ENCODE data around the gene IPCEF1.
"Not testable (repeated sequence)": the region's sequence is repeated elsewhere in the genome, so short reads cannot be mapped to it uniquely, and the experiment has no call there.

IPCEF1 gene

DNA sequence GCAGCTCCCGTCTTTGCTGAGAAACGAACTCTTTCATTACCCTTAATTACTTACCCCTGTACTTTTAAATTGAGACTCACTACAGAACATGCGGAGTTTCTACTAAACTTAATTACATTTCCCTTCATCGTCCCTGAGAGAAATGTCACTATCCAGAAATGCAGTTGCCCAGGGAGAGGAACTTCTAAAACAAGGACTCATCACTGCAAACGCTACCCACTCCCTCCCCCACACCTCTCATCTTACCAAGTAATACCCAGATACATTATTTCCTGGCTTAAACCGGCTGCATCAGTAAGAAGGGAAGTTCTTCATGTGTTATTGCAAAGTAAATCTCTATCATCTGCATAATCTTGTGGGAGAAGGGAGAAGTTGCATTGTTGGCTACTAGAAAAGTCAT, 138.3 kb downstream of the IPCEF1 start:
- peak; percentile 76 to 92 (median 86) for DNase-seq

GRCh38 chr6:154213782-154214181, 142.8 kb downstream of the IPCEF1 start:
- DNase-seq, result no peak

- no peak for DNase-seq
Measured at GRCh38 chr6:154210678-154211077, 145.9 kb downstream of the IPCEF1 start.

DNA sequence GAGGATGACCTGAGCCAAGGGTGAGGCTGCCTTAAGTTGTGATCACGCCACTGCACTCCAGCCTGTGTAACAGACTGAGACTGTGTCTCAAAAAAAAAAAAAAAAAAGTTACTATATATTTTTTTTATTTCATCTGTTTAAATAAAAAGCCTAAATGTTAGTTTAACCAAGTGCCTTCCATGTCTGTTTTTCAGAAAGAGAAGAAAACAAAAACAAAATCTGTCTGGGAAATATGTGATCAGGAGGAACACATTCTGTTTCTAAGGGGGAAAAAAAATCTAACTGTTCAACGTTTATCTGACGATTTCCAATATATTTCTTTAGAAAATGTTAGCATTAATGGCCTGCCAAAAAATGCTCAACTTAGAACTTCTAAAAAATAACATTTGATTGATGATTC, 147.0 kb downstream of the IPCEF1 start:
- no peak for DNase-seq

- no peak for DNase-seq
Measured at GRCh38 chr6:154206996-154207395, 149.6 kb downstream of the IPCEF1 start.

DNA sequence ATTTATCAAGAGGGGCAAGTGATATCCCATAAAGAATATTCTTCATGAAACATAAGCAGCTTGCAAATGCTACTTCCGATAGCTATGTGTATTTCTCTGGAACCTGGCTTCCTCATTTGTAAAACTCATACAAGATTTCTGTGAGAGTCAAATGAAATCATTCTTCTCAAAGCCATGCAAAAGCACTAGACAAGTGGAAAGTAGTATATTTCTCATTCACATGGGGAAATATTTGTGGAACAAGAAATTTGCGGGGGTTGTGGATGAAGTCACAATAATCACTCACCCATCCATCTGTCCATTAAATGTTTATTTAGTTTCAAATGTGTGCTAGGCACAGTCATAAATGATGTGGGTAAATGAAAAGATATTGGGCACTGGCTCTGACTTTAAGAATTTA, 150.5 kb downstream of the IPCEF1 start:
- DNase-seq, result peak; percentile 19 to 78 (median 50)

- no peak for DNase-seq
Measured at GRCh38 chr6:154202958-154203357, 153.6 kb downstream of the IPCEF1 start.

DNA sequence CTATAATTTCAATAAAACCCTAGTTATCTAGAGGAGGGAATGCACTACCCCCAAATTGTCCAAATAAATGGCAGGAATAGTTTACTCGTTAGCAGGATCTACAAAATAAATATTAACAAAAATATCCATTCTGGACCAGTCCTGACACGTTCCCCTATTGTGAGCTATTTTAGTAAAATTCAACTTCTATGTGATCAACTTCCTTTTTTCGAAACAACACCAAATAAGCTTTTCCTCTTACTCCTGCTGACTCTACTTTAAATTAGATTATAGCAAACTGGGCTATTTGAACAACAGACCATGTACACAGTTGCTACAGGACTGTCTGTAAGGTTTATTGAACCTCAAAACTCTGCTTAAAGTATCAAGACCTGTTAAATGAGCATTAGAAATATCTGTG, 154.3 kb downstream of the IPCEF1 start:
- peak; percentile 11 to 78 (median 42) for DNase-seq

- DNase-seq, result peak; percentile 56 to 85 (median 72)
Measured at GRCh38 chr6:154201688-154202087, 154.9 kb downstream of the IPCEF1 start.

- DNase-seq, result peak in 3 of 4 experiments; percentile 21 to 63 (median 63)
Measured at GRCh38 chr6:154197196-154197860, 159.3 kb downstream of the IPCEF1 start.

DNA sequence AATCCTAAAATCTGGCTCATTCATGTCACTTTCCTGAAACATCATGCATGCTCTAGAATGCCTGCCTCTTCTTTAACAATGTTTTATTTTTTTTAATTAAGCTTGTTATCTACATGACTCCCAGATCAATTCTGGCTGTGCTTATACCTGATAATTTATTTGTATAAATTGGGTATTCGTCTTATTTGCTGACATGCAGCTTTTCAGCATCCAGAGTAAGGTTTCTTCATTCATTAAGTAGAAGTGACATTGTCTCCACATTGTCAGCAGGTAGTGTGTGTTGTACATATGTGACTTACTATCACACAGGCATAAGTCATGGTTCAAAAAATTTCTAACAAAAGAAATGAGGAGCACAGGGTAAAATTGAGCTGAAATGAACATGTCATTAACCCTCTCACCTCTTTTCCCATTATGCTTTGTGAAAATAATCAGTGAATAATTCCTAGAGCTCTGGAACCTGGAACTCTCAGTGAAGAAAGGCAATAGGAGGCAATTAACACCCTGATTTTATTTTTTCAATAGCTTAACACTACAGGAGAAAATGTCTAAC, 160.2 kb downstream of the IPCEF1 start:
- no peak for DNase-seq

GRCh38 chr6:154187714-154188113, 168.9 kb downstream of the IPCEF1 start:
- DNase-seq, result no peak

- DNase-seq, result no peak
Measured at GRCh38 chr6:154187203-154187602, 169.4 kb downstream of the IPCEF1 start.

DNA sequence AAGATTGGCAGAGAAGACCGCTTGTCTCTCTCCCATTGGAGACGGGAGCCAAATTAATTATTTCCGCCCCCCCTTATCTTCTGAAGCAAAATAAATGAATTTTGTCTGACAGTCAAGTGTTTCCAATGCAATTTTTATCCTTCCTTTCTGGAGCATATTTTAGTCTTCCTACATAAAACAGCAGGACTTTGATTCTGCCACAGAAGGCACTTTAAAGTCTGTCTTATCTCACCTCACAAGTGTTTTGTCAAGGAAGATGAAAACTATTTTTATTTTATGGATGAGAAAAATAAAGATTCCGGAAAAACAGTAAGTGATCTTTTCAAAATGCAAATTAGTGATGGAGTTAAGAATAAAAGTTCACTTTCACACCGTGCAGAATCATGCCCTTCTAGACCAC, 177.2 kb downstream of the IPCEF1 start:
- no peak for DNase-seq

GRCh38 chr6:154172393-154172792, 184.2 kb downstream of the IPCEF1 start:
- not testable (repeated sequence) for DNase-seq

GRCh38 chr6:154170106-154170505, 186.5 kb downstream of the IPCEF1 start:
- peak in 2 of 4 experiments; percentile 34 to 53 for DNase-seq

DNA sequence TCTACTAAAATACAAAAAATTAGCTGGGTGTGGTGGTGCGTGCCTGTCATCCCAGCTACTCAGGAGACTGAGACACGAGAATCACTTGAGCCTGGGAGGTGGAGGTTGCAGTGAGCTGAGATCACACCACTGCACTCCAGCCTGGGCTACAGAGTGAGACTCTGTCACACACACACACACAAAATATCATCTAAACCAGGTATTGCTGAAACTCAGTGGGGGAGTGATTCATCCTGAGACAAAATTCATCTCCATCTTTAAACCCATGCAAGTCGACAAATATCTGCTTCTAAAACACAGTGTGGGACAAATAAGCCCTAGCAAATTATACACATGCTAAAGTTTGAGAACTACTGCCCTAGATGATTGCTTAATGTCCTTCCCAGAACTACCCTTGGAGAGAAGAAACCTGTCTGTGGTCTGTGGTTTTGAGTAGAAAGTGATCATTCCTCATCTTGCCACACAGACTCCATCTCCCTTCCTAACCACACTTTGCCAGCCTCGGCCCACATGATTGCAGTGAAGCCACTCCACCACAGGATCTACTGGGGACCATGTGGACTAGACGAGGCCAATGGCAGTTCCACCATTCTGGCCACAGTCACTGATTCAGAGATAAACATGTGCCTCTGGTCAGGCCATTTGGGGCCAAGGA, 187.3 kb downstream of the IPCEF1 start:
- peak; percentile 21 to 55 (median 54) for DNase-seq

- DNase-seq, result peak; percentile 58 to 82 (median 72)
Measured at GRCh38 chr6:154167126-154167525, 189.5 kb downstream of the IPCEF1 start.

GRCh38 chr6:154166140-154166539, 190.5 kb downstream of the IPCEF1 start:
- DNase-seq, result peak; percentile 49 to 72 (median 64)

DNA sequence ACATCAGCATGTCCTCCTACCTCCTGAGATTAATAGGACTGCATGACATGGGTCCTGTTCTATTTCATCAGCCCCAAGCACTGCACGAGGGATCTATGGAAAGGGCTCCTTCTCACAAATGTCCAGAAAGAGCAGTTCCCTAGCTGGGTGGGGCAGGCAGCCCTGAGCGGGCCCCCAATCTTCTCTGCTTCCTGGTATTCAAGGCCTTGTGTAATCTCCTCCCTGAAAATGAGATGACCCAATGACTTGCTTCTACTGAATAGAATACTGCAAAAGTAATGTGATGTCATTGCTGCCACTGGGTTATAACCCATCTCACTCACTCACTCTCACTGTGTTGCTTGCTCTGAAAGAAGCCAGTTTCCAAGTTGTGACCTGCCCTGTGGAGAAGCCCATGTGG, 191.1 kb downstream of the IPCEF1 start:
- DNase-seq, result peak; percentile 30 to 65 (median 48)

DNA sequence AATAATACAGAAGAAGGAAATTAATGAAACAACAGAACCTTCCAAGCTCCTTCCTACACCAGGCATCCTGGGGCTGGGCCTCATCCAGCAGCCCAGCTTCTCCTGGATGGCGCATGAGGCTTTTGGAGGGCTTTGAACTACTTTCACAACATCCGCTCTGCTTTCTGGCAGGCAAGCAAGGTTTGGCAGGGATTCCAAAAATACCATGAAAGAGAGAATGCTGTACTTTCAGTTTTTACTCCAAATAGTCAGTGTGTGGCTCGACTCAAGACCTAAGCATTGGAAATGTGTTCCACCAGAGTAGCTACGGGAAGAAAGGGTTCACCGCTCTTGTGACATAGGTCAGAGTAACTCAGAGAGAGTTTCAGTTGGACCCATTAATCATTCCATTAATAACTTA, 192.2 kb downstream of the IPCEF1 start:
- no peak for DNase-seq

GRCh38 chr6:154161689-154162088, 194.9 kb downstream of the IPCEF1 start:
- DNase-seq, result peak; percentile 24 to 76 (median 42)

GRCh38 chr6:154159126-154159525, 197.5 kb downstream of the IPCEF1 start:
- no peak for DNase-seq

DNA sequence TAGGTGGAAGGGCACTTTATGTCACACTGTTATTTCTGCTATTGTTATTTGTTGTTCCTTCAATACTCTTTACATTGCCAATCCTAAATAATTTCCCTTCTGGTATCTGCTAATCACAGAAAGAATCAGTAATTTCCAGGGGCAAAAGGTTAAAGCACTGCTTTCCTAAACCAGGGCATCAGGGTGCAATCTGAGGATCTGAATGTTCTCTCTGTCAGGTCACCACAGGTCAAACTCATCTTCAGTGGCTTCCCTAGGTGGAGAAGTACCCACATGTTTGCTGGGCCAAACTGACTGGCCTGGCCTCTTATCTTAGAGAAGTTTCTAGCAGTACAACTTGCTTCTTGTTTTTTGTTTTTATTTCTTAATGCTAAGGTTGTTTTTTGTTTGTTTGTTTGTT, 198.9 kb downstream of the IPCEF1 start:
- peak in 3 of 4 experiments; percentile 27 to 28 (median 28) for DNase-seq
